HepG2 (cell line): ENCODE measurements around the gene TBL3. TPM values are rescaled to one million over a fixed set of nuclear protein-coding genes. Genes with fewer than 3 reads are reported as not detected.

Experiments used
- AGO1 ChIP-seq: fragments of 200-400 bp; formaldehyde crosslinking; IDR thresholded peaks from 2 replicates; pipeline ENCODE4 v1.6.1; 2017; ENCODE audit warnings: mild to moderate bottlenecking, low read depth, low read length, moderate library complexity; ENCODE audit not compliant: poor library complexity, severe bottlenecking
- BHLHE40 ChIP-seq: IDR thresholded peaks from 2 replicates; pipeline ENCODE4 v1.6.1; 2011; ENCODE audit warnings: low read length, improper control_type of control experiment
- CCAR2 ChIP-seq: fragments of 200-400 bp; formaldehyde crosslinking; optimal IDR thresholded peaks from 2 replicates; pipeline ENCODE3; 2018; ENCODE audit warnings: low read depth, mild to moderate bottlenecking, low read length, moderate library complexity
- ETV5 ChIP-seq: IDR thresholded peaks from 2 replicates; pipeline ENCODE4 v1.6.1; 2018; ENCODE audit warnings: missing biosample characterization, missing genetic modification reagents, inconsistent platforms, borderline replicate concordance
- FOXA1 ChIP-seq, 2 experiments: fragments of 450-650 bp in 1 of 2; sonication (generic) in 1 of 2; formaldehyde crosslinking in 1 of 2; IDR thresholded peaks; 2 replicates each; pipeline versions ENCODE4 v1.4.0 to v1.6.1; 2016 to 2020; ENCODE audit warnings: missing genetic modification reagents in 1 of 2
- HNRNPL ChIP-seq: fragments of 200-400 bp; formaldehyde crosslinking; IDR thresholded peaks from 2 replicates; pipeline ENCODE4 v1.6.1; 2017; ENCODE audit warnings: mild to moderate bottlenecking, low read depth, low read length
- MED1 ChIP-seq: sonication (generic); formaldehyde crosslinking; IDR thresholded peaks from 2 replicates; pipeline ENCODE4 v1.4.0; 2020; ENCODE audit warnings: missing genetic modification reagents
- MTA1 ChIP-seq: sonication (generic); formaldehyde crosslinking; IDR thresholded peaks from 2 replicates; pipeline ENCODE4 v1.4.0; 2020; ENCODE audit warnings: missing genetic modification reagents, mild to moderate bottlenecking, borderline replicate concordance
- NONO ChIP-seq, 2 experiments: fragments of 450-650 bp in 1 of 2; sonication (generic) in 1 of 2; formaldehyde crosslinking in 1 of 2; IDR thresholded peaks in 1 of 2; conservative IDR thresholded peaks in 1 of 2; 2 replicates each; pipeline versions ENCODE4 v1.6.1 to v1.8.0; 2017 to 2022; ENCODE audit warnings: mild to moderate bottlenecking in 1 of 2, missing genetic modification reagents in 1 of 2, moderate library complexity in 1 of 2
- XRCC5 ChIP-seq: fragments of 200-400 bp; formaldehyde crosslinking; optimal IDR thresholded peaks from 2 replicates; pipeline ENCODE3; 2017; ENCODE audit warnings: mild to moderate bottlenecking, low read length
- ZBTB3 ChIP-seq: sonication (generic); formaldehyde crosslinking; IDR thresholded peaks from 2 replicates; pipeline ENCODE4 v1.4.0; 2020; ENCODE audit warnings: low read depth, mild to moderate bottlenecking, moderate library complexity, missing genetic modification reagents, borderline replicate concordance
- ZBTB38 ChIP-seq: sonication (generic); formaldehyde crosslinking; IDR thresholded peaks from 2 replicates; pipeline ENCODE4 v1.5.1; 2020; ENCODE audit warnings: mild to moderate bottlenecking, missing genetic modification reagents
- ZC3H13 ChIP-seq: sonication (generic); formaldehyde crosslinking; IDR thresholded peaks from 2 replicates; pipeline ENCODE4 v1.8.1; 2023; ENCODE audit warnings: mild to moderate bottlenecking, missing genetic modification reagents, moderate library complexity
- ZFP36L2 ChIP-seq: sonication (generic); formaldehyde crosslinking; IDR thresholded peaks from 2 replicates; pipeline ENCODE4 v1.4.0; 2020; ENCODE audit warnings: missing genetic modification reagents
- ZFX ChIP-seq: sonication (generic); formaldehyde crosslinking; IDR thresholded peaks from 2 replicates; pipeline ENCODE4 v1.4.0; 2020; ENCODE audit warnings: mild to moderate bottlenecking, low read depth, missing genetic modification reagents, moderate library complexity
- ZNF296 ChIP-seq: sonication (generic); formaldehyde crosslinking; conservative IDR thresholded peaks from 2 replicates; pipeline ENCODE4 v1.5.0; 2020; ENCODE audit warnings: mild to moderate bottlenecking, missing genetic modification reagents
- ZNF3 ChIP-seq: IDR thresholded peaks from 2 replicates; pipeline ENCODE4 v1.7.0; 2017; ENCODE audit warnings: inconsistent platforms
- ZNF543 ChIP-seq: sonication (generic); formaldehyde crosslinking; IDR thresholded peaks from 2 replicates; pipeline ENCODE4 v1.4.0; 2020; ENCODE audit warnings: mild to moderate bottlenecking, missing genetic modification reagents
- ZNF547 ChIP-seq: sonication (generic); formaldehyde crosslinking; IDR thresholded peaks from 2 replicates; pipeline ENCODE4 v1.5.1; 2020; ENCODE audit warnings: mild to moderate bottlenecking, missing genetic modification reagents
- ZNF589 ChIP-seq: sonication (generic); formaldehyde crosslinking; conservative IDR thresholded peaks from 2 replicates; pipeline ENCODE4 v1.8.0; 2022; ENCODE audit warnings: mild to moderate bottlenecking, moderate library complexity, missing genetic modification reagents
- ZNF724P ChIP-seq: sonication (generic); formaldehyde crosslinking; IDR thresholded peaks from 2 replicates; pipeline ENCODE4 v1.8.0; 2022; ENCODE audit warnings: missing genetic modification reagents, borderline replicate concordance
- polyA plus RNA-seq, 8 experiments: library from polyadenylated mRNA; depleted of rRNA in 3 of 8; stranded (reverse) in 7 of 8; unstranded in 1 of 8; fragments of >200 nt; fragmentation: Illumina TruSeq in 4 of 8; extraction: Trizol in 4 of 8; gene quantifications; 2 replicates each; pipeline versions ENCODE4 v1.2.1 to v1.2.3, GENCODE V29; 2011 to 2016; ENCODE audit warnings: low read depth in 4 of 8, missing spikeins in 1 of 8, mixed read lengths in 1 of 8; ENCODE audit not compliant: insufficient read depth in 1 of 8
- total RNA-seq, 5 experiments: library from RNA; depleted of rRNA; stranded (reverse); fragments of >200 nt; fragmentation: Illumina TruSeq; extraction: Trizol; gene quantifications; 2 replicates each; pipeline ENCODE4 v1.2.3, GENCODE V29; 2016; ENCODE audit warnings: low read depth in 1 of 5
- TF ChIP-seq, protein P1 (sequence below): sonication (generic); formaldehyde crosslinking; IDR thresholded peaks from 2 replicates; pipeline ENCODE4 v1.8.1; 2023; ENCODE audit warnings: mild to moderate bottlenecking, moderate library complexity, missing genetic modification reagents
- TF ChIP-seq, protein P2 (sequence below): sonication (generic); formaldehyde crosslinking; IDR thresholded peaks from 2 replicates; pipeline ENCODE4 v1.5.0; 2020; ENCODE audit warnings: mild to moderate bottlenecking, missing genetic modification reagents, borderline replicate concordance

The TBL3 gene
- total and polyA plus RNA-seq, 2 of the 13 experiments (the other 11 are each of a cell fraction or from before 2014, with no cell fraction given) = 16.8 to 38.0 TPM

DNA sequence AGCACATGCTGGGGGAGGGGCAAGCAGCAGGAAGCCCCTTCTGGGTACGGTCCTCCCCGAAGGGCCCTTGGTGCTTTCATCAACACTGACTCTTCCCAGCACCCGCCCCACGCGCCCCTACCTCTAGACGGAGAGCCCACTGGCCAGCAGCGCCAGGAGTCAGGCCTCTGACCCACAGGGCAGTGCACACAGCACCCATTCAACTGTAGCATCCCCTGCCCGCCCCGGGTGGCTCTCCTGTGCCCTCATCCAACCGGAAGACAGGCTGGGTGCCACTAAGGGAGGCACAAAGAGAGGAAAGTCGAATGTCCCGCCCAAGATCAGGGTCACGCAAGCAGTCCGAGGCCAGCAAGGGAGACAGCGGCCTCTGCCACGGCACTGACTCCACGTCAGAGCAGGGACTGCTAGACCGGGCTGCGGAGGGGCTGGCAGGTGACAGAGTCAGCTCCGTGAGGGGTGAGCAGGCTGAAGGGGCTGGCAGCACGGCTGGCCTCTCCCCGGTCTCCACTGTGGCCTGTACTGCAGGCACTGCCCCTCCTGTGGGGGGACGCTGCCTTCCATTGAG, 38.7 kb upstream of the TBL3 start (continued):
- TF ChIP-seq, protein P1, sequence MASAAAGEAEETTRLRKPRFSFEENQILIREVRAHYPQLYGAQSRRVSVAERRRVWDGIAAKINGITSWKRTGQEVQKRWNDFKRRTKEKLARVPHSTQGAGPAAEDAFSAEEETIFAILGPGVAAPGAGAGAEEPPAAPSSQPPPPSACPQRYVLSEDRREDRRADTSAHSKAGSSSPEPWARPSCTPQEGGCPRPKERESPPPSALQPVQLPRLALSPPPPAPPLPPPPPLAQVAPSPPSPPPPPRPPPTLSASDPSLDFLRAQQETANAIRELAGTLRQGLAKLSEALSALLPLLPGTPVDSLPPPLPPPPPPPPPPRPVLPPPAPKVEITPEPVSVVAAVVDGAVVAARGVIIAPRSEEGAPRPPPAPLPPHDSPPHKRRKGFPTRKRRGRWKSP (CRISPR knock-in tag) = no peak
- TF ChIP-seq MED1 (CRISPR knock-in tag) (no peak), XRCC5 (peak; percentile 22), BHLHE40 (no peak), ZNF543 (CRISPR knock-in tag) (peak; percentile 6; the same call in 1 of the 2 replicates), MTA1 (CRISPR knock-in tag) (0 out of 2 replicates have a peak, but pooled peaks have one; percentile 60), ZC3H13 (peak; percentile 65; the same call in 1 of the 2 replicates), CCAR2 (no peak), ZNF547 (no peak), NONO (IDR thresholded peaks at IDR 0.05) (no peak), NONO (CRISPR knock-in tag; conservative IDR thresholded peaks at IDR 0.05) (0 out of 2 replicates have a peak, but pooled peaks have one; percentile 24), ZBTB3 (no peak), HNRNPL (peak; percentile 95), ZNF3 (CRISPR knock-in tag) (no peak), ZFP36L2 (CRISPR knock-in tag) (no peak), ZNF724P (CRISPR knock-in tag) (no peak), FOXA1 (IDR thresholded peaks at IDR 0.05) (no peak), FOXA1 (CRISPR knock-in tag; IDR thresholded peaks at IDR 0.05) (no peak), ZBTB38 (CRISPR knock-in tag) (0 out of 2 replicates have a peak, but pooled peaks have one; percentile 35), ZFX (peak; percentile 47; the same call in 1 of the 2 replicates), AGO1 (peak; percentile 86), ZNF589 (CRISPR knock-in tag) (peak; percentile 39; the same call in 1 of the 2 replicates), ZNF296 (CRISPR knock-in tag) (0 out of 2 replicates have a peak, but pooled peaks have one; percentile 24), ETV5 (peak; percentile 32; the same call in 1 of the 2 replicates)
- TF ChIP-seq, protein P2, sequence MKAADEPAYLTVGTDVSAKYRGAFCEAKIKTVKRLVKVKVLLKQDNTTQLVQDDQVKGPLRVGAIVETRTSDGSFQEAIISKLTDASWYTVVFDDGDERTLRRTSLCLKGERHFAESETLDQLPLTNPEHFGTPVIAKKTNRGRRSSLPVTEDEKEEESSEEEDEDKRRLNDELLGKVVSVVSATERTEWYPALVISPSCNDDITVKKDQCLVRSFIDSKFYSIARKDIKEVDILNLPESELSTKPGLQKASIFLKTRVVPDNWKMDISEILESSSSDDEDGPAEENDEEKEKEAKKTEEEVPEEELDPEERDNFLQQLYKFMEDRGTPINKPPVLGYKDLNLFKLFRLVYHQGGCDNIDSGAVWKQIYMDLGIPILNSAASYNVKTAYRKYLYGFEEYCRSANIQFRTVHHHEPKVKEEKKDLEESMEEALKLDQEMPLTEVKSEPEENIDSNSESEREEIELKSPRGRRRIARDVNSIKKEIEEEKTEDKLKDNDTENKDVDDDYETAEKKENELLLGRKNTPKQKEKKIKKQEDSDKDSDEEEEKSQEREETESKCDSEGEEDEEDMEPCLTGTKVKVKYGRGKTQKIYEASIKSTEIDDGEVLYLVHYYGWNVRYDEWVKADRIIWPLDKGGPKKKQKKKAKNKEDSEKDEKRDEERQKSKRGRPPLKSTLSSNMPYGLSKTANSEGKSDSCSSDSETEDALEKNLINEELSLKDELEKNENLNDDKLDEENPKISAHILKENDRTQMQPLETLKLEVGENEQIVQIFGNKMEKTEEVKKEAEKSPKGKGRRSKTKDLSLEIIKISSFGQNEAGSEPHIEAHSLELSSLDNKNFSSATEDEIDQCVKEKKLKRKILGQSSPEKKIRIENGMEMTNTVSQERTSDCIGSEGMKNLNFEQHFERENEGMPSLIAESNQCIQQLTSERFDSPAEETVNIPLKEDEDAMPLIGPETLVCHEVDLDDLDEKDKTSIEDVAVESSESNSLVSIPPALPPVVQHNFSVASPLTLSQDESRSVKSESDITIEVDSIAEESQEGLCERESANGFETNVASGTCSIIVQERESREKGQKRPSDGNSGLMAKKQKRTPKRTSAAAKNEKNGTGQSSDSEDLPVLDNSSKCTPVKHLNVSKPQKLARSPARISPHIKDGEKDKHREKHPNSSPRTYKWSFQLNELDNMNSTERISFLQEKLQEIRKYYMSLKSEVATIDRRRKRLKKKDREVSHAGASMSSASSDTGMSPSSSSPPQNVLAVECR (CRISPR knock-in tag) = peak; percentile 11; the same call in 1 of the 2 replicates
